GM10847 (cell line): ENCODE data around the gene MINPP1.

Source experiments
- POLR2A ChIP-seq: IDR thresholded peaks from 2 replicates; pipeline ENCODE4 v1.6.1; 2011; ENCODE audit not compliant: insufficient read length; ENCODE audit errors: extremely low read depth

MINPP1 gene

GRCh38 chr10:87600581-87600980 lies 95.9 kb downstream of the MINPP1 start:
- no peak for TF ChIP-seq POLR2A
